ENCODE data around the gene RIBC2.

The RIBC2 gene

DNA sequence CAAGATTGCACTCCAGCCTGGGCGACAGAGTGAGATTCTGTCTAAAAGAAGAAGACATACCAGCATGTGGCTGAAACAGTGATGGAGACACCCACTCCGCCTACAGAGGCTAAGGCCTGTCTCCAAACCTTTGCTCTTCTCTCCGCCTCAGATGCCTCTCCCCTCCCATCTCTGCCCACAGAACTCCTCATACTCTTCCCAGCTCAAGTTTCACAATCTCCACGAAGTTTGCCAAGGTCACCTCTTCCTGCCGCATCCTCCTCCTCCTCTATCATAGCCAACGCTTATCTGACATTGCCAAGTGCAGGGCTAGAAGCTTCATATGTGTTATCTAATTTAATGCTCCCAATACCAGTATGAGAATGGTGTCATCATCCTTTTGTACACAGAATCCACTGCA, 63.3 kb downstream of the RIBC2 start:
- no peak for DNase-seq

GRCh38 chr22:45477366-45478107, 64.0 kb downstream of the RIBC2 start:
- no peak for DNase-seq

DNA sequence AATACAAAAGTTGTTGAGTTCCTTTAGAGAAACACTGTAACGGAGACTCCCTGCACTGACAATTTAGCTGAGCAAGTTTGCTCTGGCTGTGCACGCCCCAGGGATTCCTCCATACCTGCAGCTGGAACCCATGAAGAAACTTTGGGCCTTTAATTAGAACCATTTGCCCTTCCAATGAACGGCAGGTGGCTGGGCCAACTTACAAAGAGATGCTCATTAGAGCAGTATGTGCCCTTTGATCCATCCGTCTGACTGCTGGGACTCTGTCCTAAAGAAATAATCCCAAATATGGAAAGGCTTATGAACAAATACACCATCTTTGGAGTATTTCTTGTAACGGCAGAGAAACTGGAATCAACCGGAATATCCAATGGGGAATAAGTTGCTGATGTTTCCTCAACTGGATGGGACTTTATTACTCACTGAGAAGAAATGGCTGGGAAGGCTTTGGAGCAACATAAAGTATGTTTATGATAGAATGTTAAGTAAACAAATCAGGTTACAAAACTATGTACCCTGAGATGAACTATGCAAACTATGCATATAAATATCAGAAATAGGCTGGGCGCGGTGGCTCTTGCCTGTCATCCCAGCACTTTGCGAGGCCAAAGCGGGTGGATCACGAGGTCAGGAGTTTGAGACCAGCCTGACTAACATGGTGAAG, 64.7 kb downstream of the RIBC2 start:
- no peak for DNase-seq

- DNase-seq: no peak
These were observed 67.2 kb downstream of the RIBC2 start for GRCh38 chr22:45480717-45481116.

DNA sequence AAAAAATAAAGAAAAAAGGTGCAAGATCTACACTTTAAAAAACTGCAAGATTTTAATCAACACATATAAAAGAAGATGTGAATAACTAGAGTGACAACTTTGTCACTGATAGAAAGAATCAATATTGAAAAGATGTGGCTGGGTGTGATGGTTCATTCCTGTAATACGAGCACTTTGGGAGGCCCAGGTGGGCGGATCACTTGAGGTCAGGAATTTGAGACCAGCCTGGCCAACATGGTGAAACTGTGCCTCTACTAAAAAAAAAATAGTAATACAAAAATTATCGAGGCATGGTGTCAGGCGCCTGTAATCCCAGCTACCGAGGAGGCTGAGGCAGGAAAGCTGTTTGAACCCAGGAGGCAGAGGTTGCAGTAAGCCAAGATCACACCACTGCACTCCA, 68.2 kb downstream of the RIBC2 start:
- no peak for DNase-seq

All from NCI-H2107 (cell line).